ENCODE measurements around the gene C16orf90. TPM values are rescaled to one million over a fixed set of nuclear protein-coding genes. Genes with fewer than 3 reads are reported as not detected.
A peak's percentile ranks its signal among the peaks of the same experiment; 100 is the strongest.

Gene C16orf90
- polyA plus RNA-seq, 1 experiment: not detected

DNA sequence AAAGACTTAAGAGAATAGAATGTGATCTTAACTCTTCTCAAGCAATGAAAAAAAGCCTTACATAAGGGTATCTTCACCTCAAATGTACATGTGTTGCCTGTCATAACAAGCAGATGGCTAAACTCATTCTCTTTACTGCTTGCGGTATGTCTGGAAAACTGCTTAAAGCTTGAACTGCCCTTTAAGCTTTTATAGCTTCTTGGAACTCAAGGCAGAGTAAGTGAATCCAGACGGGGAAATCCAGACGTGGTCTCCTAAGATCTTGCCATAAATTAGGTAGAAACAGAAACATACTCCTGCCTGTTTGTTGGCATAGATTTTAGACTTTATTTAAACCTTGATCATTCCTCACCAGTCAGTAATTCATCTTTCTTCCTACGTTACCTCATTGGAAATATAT is 25.1 kb upstream of the C16orf90 start:
- TF ChIP-seq, protein P1, sequence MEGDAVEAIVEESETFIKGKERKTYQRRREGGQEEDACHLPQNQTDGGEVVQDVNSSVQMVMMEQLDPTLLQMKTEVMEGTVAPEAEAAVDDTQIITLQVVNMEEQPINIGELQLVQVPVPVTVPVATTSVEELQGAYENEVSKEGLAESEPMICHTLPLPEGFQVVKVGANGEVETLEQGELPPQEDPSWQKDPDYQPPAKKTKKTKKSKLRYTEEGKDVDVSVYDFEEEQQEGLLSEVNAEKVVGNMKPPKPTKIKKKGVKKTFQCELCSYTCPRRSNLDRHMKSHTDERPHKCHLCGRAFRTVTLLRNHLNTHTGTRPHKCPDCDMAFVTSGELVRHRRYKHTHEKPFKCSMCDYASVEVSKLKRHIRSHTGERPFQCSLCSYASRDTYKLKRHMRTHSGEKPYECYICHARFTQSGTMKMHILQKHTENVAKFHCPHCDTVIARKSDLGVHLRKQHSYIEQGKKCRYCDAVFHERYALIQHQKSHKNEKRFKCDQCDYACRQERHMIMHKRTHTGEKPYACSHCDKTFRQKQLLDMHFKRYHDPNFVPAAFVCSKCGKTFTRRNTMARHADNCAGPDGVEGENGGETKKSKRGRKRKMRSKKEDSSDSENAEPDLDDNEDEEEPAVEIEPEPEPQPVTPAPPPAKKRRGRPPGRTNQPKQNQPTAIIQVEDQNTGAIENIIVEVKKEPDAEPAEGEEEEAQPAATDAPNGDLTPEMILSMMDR (IDR thresholded peaks at IDR 0.05; ENCODE audit: low read depth, low read length): no peak
- no peaks in the 10 kb centered on the region for H3K27me3 ChIP-seq (ENCODE audit: control insufficient read depth, insufficient read depth, low read length)
- DNase-seq (ENCODE audit: low read depth, low spot score): peak; percentile 66
- H3K9me3 ChIP-seq (ENCODE audit: control insufficient read depth, insufficient read depth, low read length): no peaks in the 10 kb centered on the region
- POLR2A ChIA-PET: no interaction called here
- CTCF ChIA-PET: no interaction called here
- no peak overlapping the region for H3K4me3 ChIP-seq (ENCODE audit: low read depth, low read length)
- no peak overlapping the region for H3K27ac ChIP-seq (ENCODE audit: low read depth, low read length)

DNA sequence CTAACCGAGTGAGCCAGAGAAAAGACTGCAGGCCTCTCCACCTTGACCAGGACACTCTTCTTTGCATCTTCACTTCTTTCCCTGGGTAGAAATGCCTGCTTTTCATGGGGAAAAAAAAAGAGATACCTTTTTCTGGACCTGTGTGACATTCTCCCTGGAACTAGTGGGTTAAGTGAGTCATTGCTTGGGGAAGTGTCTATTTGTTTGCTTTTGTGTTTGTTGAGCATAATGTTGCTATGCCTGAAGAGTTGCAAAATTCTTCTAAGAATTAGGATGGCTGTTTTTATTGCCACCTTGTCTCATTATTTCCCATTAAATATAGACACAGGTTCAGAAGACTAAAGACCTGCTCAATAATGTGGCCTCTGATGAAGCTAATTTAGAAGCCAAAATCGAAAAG is 24.3 kb upstream of the C16orf90 start:
- CTCF ChIA-PET: no interaction called here
- H3K27me3 ChIP-seq (ENCODE audit: control insufficient read depth, insufficient read depth, low read length): no peaks in the 10 kb centered on the region
- H3K9me3 ChIP-seq (ENCODE audit: control insufficient read depth, insufficient read depth, low read length): no peaks in the 10 kb centered on the region
- no peak overlapping the region for H3K27ac ChIP-seq (ENCODE audit: low read depth, low read length)
- POLR2A ChIA-PET: no interaction called here
- TF ChIP-seq, protein P1 (IDR thresholded peaks at IDR 0.05; ENCODE audit: low read depth, low read length): no peak
- no peak for DNase-seq (ENCODE audit: low read depth, low spot score)
- no peak overlapping the region for H3K4me3 ChIP-seq (ENCODE audit: low read depth, low read length)

DNA sequence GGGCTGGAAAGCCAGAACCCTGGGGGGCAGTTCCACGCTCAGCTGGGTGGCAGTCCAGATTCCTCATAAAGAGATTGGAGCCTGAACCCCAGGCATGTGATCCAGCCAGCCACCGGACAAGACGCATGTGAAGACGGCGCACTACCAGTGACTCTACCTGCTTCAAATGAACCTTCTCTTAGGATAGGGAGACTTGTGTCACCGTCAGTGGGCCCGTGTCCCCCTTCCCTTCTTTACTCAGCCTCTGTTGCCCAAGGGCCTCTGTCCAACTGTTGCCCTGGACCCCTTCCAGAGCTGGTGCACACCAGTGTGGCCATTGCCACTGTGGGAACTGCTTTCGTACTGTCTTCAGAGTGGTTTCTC is 23.7 kb upstream of the C16orf90 start:
- ChIA-PET POLR2A (no interaction called here), CTCF (no interaction called here)
- Histone ChIP-seq H3K4me3 (ENCODE audit: low read depth, low read length) (no peak overlapping the region), H3K27ac (ENCODE audit: low read depth, low read length) (no peak overlapping the region), H3K27me3 (ENCODE audit: control insufficient read depth, insufficient read depth, low read length) (no peaks in the 10 kb centered on the region), H3K9me3 (ENCODE audit: control insufficient read depth, insufficient read depth, low read length) (no peaks in the 10 kb centered on the region)
- TF ChIP-seq, protein P1 (IDR thresholded peaks at IDR 0.05; ENCODE audit: low read depth, low read length): no peak
- no peak for DNase-seq (ENCODE audit: low read depth, low spot score)

DNA sequence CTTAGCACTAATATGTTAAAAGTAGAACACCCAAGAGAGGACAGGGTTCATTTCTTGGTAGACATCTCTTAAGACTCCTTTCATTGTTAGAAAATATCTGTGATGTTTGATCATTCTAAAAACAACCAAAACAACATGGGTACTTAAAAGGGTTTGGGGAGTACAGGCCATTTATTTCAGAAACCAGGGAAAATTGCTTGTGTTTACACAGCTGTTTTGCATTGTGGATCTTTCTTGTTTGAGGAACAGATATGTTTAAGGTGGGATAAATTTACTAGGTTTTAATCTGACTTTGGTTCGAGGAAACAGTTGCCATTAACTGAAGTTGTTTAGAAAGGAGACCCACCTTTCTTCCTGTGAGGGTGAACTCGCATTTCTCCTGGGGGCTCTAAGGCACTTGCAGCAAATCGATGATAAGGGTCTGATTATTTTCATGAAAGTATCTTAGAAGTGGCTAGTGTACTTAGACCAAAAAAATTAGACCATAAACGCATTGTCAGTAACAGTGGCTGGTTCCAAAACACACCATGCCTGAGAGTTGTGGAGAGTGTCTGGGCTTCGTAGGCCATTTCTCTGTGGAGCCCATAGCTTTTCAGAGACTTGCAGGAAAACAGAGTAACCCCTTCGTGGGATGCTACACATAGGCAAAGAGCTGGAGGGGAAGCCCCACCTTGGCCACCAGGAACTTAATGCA is 23.1 kb upstream of the C16orf90 start:
- no peak overlapping the region for H3K27ac ChIP-seq (ENCODE audit: low read depth, low read length)
- POLR2A ChIA-PET: no interaction called here
- TF ChIP-seq, protein P1 (IDR thresholded peaks at IDR 0.05; ENCODE audit: low read depth, low read length): no peak
- DNase-seq (ENCODE audit: low read depth, low spot score): no peak
- no peaks in the 10 kb centered on the region for H3K9me3 ChIP-seq (ENCODE audit: control insufficient read depth, insufficient read depth, low read length)
- CTCF ChIA-PET: no interaction called here
- H3K4me3 ChIP-seq (ENCODE audit: low read depth, low read length): no peak overlapping the region
- no peaks in the 10 kb centered on the region for H3K27me3 ChIP-seq (ENCODE audit: control insufficient read depth, insufficient read depth, low read length)

DNA sequence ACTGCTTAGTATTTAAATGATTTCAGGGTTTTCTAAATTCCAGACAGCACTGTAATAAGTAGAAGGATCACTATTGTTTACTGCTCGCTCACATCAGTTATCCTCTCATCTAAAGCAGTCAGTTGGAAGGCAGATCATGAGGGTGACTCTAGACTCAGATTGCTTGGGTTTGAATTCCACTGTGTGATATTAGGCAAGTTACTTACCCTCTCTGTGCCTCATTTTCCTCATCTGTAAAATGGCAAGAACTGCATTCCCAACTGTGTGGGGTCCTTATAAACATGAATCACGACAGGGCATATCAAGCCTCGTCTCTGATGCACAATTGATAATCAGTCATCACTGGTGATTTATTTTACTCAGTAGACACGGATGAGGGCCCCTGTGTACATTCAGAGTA is 20.6 kb upstream of the C16orf90 start:
- Histone ChIP-seq H3K9me3 (ENCODE audit: control insufficient read depth, insufficient read depth, low read length) (no peaks in the 10 kb centered on the region), H3K27me3 (ENCODE audit: control insufficient read depth, insufficient read depth, low read length) (no peaks in the 10 kb centered on the region), H3K4me3 (ENCODE audit: low read depth, low read length) (no peak overlapping the region), H3K27ac (ENCODE audit: low read depth, low read length) (no peak overlapping the region)
- TF ChIP-seq, protein P1 (IDR thresholded peaks at IDR 0.05; ENCODE audit: low read depth, low read length): no peak
- ChIA-PET CTCF (no interaction called here), POLR2A (no interaction called here)
- no peak for DNase-seq (ENCODE audit: low read depth, low spot score)

All from AG04450 (cell line).